HUES6 (cell line): ENCODE results near the gene ZMIZ1.
"Not testable (repeated sequence)": the region's sequence is repeated elsewhere in the genome, so short reads cannot be mapped to it uniquely, and the experiment has no call there.

Experiments used
- H3K27ac ChIP-seq: 2 replicates; pipeline ENCODE4 v1.7.0; 2013; ENCODE audit warnings: low read depth, mild to moderate bottlenecking, low read length, inconsistent platforms
- H3K27me3 ChIP-seq: 2 replicates; pipeline ENCODE4 v1.6.1; 2013; ENCODE audit warnings: low read length; ENCODE audit not compliant: control insufficient read depth, insufficient read depth
- H3K36me3 ChIP-seq: 2 replicates; pipeline ENCODE4 v1.6.1; 2013; ENCODE audit warnings: low read length; ENCODE audit not compliant: control insufficient read depth, insufficient read depth
- H3K4me1 ChIP-seq: 2 replicates; pipeline ENCODE4 v1.6.1; 2013; ENCODE audit warnings: low read length; ENCODE audit not compliant: control insufficient read depth, insufficient read depth
- H3K4me3 ChIP-seq: 2 replicates; pipeline ENCODE4 v1.5.1; 2013; ENCODE audit warnings: low read depth, low read length
- H3K9ac ChIP-seq: one replicate; pipeline ENCODE4 v1.6.1; 2013; ENCODE audit warnings: mild to moderate bottlenecking, low read length
- H3K9me3 ChIP-seq: 2 replicates; pipeline ENCODE4 v1.6.1; 2013; ENCODE audit warnings: low read depth, low read length; ENCODE audit not compliant: control insufficient read depth, insufficient read depth

Gene ZMIZ1

DNA sequence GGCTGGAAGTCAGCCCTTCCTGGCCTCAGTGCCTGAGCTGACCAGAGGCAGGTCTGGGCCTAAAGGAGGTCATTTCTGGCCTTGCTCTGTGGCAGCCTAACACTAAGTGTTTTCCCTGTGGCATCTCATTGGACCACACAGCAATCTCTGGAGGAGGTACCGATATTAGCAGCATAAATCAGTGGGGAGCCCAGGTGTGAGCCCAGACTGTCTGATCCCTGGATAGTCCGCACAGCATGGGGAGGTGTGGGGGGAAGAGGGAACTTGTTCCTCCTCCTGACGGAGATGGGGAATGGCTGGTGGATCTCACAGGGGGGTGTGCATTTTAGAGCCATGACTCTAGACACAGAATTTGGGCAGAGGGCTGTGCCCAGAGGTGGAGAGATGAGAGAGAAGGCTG lies 267.5 kb downstream of the ZMIZ1 start:
- Histone ChIP-seq H3K27me3 (no peaks in the 10 kb centered on the region), H3K36me3 (no peaks in the 10 kb centered on the region), H3K9me3 (peaks cover 5% of the 10 kb centered on the region; the same call in 1 of the 2 replicates), H3K27ac (no peak overlapping the region), H3K4me3 (no peak overlapping the region), H3K9ac (peak overlapping the region; percentile 46), H3K4me1 (peaks cover 15% of the 10 kb centered on the region; the same call in 1 of the 2 replicates)

DNA sequence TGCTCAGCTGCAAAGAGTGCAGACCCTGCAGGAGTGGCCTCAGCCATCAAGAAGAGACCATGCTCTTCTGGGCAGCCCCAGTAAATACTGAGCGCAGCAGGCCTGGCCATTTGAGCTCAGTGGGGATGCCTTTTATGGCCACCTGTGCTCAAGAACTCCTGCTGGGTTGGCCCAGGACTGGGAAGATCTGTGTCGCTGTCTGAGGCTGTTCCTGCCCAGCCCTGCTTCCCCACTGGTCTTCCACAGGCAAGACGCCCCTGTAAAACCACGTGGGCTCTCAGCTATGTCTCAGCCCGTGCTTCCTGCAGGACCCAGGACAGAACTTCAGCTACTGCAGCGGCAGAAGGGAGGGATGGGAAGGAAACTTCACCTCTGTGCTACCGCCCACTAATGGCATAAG lies 268.0 kb downstream of the ZMIZ1 start:
- Histone ChIP-seq H3K9me3 (peaks cover 5% of the 10 kb centered on the region; the same call in 1 of the 2 replicates), H3K4me3 (no peak overlapping the region), H3K27me3 (no peaks in the 10 kb centered on the region), H3K4me1 (peaks cover 15% of the 10 kb centered on the region; the same call in 1 of the 2 replicates), H3K9ac (no peak overlapping the region), H3K27ac (no peak overlapping the region), H3K36me3 (no peaks in the 10 kb centered on the region)

- not testable (repeated sequence) for H3K36me3 ChIP-seq, H3K4me3 ChIP-seq, H3K27me3 ChIP-seq, H3K27ac ChIP-seq, H3K9ac ChIP-seq, H3K9me3 ChIP-seq
- H3K4me1 ChIP-seq = peaks cover 15% of the 10 kb centered on the region; the same call in 1 of the 2 replicates
Observed at GRCh38 chr10:79337783-79338469, 269.2 kb downstream of the ZMIZ1 start.

DNA sequence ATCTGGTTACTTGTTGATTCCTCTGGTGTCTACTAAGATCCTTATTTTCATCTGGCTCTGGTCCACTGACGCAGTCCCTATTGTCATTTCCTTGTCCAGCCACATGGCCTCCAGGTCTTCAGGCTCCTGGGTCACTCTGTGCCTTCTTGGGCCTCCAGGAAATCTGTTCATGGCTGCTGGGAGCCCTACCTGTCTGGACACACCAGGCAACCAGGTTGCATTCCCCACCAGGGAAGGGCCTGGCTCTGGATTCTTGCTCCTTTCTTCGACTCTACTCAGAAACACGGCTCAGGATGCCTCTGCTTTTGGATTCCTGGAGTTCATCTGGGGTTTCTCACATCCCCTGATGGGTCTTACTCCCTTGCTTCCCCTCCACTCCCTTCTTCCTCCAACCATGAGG lies 270.5 kb downstream of the ZMIZ1 start:
- H3K9me3 ChIP-seq = peaks cover 5% of the 10 kb centered on the region; the same call in 1 of the 2 replicates
- H3K27me3 ChIP-seq = no peaks in the 10 kb centered on the region
- H3K4me1 ChIP-seq = peaks cover 15% of the 10 kb centered on the region; the same call in 1 of the 2 replicates
- H3K27ac ChIP-seq = no peak overlapping the region
- H3K9ac ChIP-seq = no peak overlapping the region
- no peaks in the 10 kb centered on the region for H3K36me3 ChIP-seq
- no peak overlapping the region for H3K4me3 ChIP-seq

DNA sequence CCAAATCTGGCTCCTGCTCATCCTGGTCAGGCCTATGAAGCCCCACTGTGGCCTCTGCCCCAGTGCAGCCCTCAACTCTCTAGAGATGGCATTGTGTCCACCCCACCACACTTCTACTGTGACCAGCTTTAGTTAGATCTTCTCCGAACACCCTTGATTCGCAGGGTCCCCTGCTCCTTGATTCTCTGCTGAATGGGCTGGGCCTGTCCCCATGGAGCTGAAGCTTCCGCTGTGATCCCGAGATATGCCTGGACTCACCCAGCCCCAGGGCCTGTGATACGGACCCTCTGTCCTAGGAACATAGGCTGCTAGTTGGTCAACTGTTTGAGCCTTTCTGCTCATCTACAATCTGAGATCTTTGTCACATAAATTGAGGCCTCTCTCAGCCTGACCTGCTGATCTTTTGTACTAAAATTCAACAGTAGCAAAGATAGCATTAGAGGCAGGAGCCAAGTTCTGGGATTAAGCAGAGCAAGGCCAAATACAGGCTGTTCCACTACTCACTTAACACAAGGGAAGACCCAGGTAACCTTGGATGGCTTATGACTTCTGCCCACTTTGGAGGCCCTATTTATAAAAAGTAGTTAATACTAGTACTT lies 272.0 kb downstream of the ZMIZ1 start:
- H3K9me3 ChIP-seq = peaks cover 5% of the 10 kb centered on the region; the same call in 1 of the 2 replicates
- H3K27ac ChIP-seq = no peak overlapping the region
- H3K27me3 ChIP-seq = no peaks in the 10 kb centered on the region
- H3K4me3 ChIP-seq = no peak overlapping the region
- no peaks in the 10 kb centered on the region for H3K36me3 ChIP-seq
- peaks cover 16% of the 10 kb centered on the region; the same call in 1 of the 2 replicates for H3K4me1 ChIP-seq
- no peak overlapping the region for H3K9ac ChIP-seq

- Histone ChIP-seq H3K9me3 (peaks cover 5% of the 10 kb centered on the region; the same call in 1 of the 2 replicates), H3K4me1 (peaks cover 13% of the 10 kb centered on the region), H3K9ac (no peak overlapping the region), H3K27ac (no peak overlapping the region), H3K4me3 (no peak overlapping the region), H3K27me3 (no peaks in the 10 kb centered on the region), H3K36me3 (no peaks in the 10 kb centered on the region)
Observed at GRCh38 chr10:79342295-79342761, 273.6 kb downstream of the ZMIZ1 start.

DNA sequence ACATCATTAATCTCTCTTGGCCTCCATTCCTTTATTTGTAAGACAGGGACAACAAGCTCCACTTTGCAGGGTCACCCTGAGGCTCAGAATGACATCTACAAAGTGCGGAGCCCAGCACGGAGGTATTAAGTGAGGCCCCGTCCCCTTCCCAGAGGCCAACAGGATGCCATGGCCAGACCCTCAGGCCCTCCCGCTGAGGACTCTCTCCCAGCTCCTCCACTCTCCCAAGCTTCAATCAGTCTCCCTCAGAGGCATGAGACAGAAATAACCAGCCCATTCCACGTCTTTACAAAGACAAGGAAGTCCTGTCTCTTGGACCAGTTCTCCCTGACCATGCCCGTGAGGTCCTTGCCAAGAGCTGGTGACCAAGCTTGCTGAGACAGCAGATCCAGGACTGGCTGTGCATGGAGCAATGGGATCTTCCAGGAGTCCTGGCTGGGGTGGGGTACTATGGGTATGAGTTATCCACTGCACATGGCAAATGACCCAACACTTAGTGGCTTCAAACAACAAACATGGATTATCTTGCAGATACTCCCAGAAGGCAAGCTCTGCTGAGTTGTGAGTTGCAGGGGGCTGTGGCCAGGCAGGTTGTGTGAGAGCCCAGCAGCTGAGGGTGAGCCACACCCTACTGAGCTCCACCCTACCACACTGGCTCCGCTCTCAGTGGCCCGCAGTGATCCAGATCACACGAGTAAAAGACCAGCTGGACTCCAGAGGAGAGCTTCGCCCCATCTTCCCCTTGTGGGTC lies 274.2 kb downstream of the ZMIZ1 start:
- no peak overlapping the region for H3K9ac ChIP-seq
- no peaks in the 10 kb centered on the region for H3K27me3 ChIP-seq
- no peak overlapping the region for H3K4me3 ChIP-seq
- H3K9me3 ChIP-seq = no peaks in the 10 kb centered on the region
- no peaks in the 10 kb centered on the region for H3K36me3 ChIP-seq
- peaks cover 14% of the 10 kb centered on the region for H3K4me1 ChIP-seq
- H3K27ac ChIP-seq = no peak overlapping the region

DNA sequence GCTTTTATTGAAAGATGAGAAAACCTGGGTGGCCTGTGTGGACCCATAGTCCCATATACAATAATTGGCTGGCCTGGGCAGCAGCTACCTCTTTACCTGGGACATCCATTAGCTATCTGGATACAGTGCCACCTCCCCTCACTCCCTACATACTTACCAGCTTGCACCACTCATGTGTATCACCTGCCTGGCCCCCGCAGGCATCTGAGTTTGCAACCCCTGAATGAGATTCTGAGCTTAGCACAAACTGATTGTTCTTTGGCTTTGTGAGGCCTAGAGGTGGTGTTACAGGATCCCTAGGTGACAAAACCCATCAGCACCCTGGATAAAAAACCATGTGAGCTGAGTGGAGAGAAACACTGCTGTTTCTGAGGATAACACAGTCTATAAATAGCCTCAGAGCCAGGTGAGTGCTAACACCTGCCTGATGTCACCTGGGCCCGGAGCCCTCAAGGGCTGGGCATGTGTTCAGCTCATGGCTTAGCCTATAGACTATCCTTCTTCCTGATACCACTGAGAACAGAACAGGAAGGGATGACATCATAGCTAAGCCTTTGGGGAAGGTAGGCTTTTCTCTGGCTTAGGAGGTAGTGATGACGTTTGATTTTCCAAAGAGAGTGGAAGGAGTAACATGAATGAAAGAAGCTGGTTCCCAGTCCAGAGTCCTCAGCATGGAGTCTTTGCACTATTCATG lies 275.9 kb downstream of the ZMIZ1 start:
- H3K9me3 ChIP-seq = no peaks in the 10 kb centered on the region
- no peak overlapping the region for H3K9ac ChIP-seq
- H3K4me1 ChIP-seq = peaks cover 20% of the 10 kb centered on the region
- H3K4me3 ChIP-seq = no peak overlapping the region
- no peak overlapping the region for H3K27ac ChIP-seq
- H3K36me3 ChIP-seq = peaks cover 11% of the 10 kb centered on the region
- no peaks in the 10 kb centered on the region for H3K27me3 ChIP-seq

DNA sequence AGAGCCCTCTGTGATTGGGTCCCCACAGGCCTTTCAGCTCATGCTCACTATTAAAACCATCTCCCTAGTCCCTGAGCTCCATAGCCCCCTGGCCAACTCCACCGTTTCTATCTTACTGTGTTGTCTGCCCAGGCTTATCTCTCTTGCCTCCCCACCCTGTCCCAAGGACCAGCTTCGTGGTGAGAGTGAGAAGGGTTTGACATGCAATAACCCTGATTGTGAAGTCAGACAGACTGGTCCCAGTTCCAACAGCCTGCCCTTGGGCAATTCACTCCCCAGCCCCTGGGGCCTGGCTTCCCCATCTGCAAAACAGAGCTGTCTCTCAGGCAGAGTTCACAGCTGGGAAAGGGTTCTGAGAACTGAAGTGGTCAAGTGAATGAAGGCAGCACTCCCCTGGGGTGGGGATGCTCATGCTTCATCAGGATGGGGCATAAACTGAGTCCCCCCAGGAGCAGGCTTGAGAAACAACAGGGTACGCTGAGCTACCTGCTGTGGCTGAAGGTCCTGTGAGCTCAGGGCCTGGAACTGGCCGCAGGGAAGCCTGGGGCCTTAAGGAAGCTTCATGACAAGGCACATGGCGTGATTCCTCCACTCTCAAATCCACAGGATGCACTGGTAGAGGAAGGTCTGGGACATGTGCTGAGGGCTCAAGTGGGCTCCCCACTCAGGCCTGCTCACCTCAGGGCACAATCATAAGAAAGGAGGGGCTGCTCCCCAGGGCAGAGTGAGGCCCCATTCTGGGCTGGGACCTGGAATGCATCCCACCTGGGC lies 276.7 kb downstream of the ZMIZ1 start:
- Histone ChIP-seq H3K36me3 (peaks cover 19% of the 10 kb centered on the region), H3K9me3 (no peaks in the 10 kb centered on the region), H3K4me1 (peaks cover 20% of the 10 kb centered on the region), H3K27me3 (no peaks in the 10 kb centered on the region), H3K9ac (no peak overlapping the region), H3K27ac (no peak overlapping the region), H3K4me3 (no peak overlapping the region)

- peaks cover 24% of the 10 kb centered on the region for H3K36me3 ChIP-seq
- peaks cover 20% of the 10 kb centered on the region for H3K4me1 ChIP-seq
- no peak overlapping the region for H3K9ac ChIP-seq
- no peaks in the 10 kb centered on the region for H3K27me3 ChIP-seq
- H3K4me3 ChIP-seq = no peak overlapping the region
- H3K9me3 ChIP-seq = no peaks in the 10 kb centered on the region
- no peak overlapping the region for H3K27ac ChIP-seq
Observed at GRCh38 chr10:79346012-79346340, 277.2 kb downstream of the ZMIZ1 start.
